H1 (cell line): ENCODE measurements around the gene MAP4K5. TPM values are rescaled to one million over a fixed set of nuclear protein-coding genes. Genes with fewer than 3 reads are reported as not detected.

Experiments
- CTCF ChIA-PET: fragments of 300-600 bp; sonication (Branson Sonifier 250); formaldehyde crosslinking; loops from one replicate; lab custom pipeline; 2021; ENCODE audit not compliant: partially characterized antibody; lab: Charles Lee
- POLR2A ChIA-PET: fragments of 300-600 bp; sonication (Branson Sonifier 250); formaldehyde crosslinking; loops from one replicate; lab custom pipeline; 2021; ENCODE audit warnings: inconsistent platforms; ENCODE audit not compliant: partially characterized antibody; lab: Charles Lee
- DNase-seq, 2 experiments: peaks; one replicate each; pipeline versions ENCODE4 v3.0.0 to v3.0.0-alpha.2; 2010 to 2022; ENCODE audit warnings: low spot score in 2 of 2, low read depth in 1 of 2, mixed read lengths in 1 of 2
- FAIRE-seq: peaks from 2 replicates; lab custom pipeline; 2011; peaks lifted over from hg19 to GRCh38; lab: Jason Lieb, UNC
- H2AFZ ChIP-seq: 2 replicates; pipeline ENCODE4 v1.8.1; 2012; ENCODE audit warnings: low read length, inconsistent platforms
- H2AK5ac ChIP-seq: 2 replicates; pipeline ENCODE4 v1.6.1; 2013; ENCODE audit warnings: low read depth, low read length
- H2BK120ac ChIP-seq: replicated peaks from 2 replicates; pipeline ENCODE3; 2013; ENCODE audit warnings: low read depth, low read length, inconsistent platforms
- H2BK12ac ChIP-seq: 2 replicates; pipeline ENCODE4 v1.6.1; 2013; ENCODE audit warnings: low read depth, low read length
- H2BK15ac ChIP-seq: 2 replicates; pipeline ENCODE4 v1.6.1; 2013; ENCODE audit warnings: low read length
- H2BK20ac ChIP-seq: 2 replicates; pipeline ENCODE4 v1.6.1; 2013; ENCODE audit warnings: low read length
- H2BK5ac ChIP-seq: 2 replicates; pipeline ENCODE4 v1.6.1; 2013; ENCODE audit warnings: low read depth, low read length
- H3K14ac ChIP-seq: 2 replicates; pipeline ENCODE4 v1.6.1; 2013; ENCODE audit warnings: inconsistent platforms; ENCODE audit not compliant: insufficient read length
- H3K18ac ChIP-seq: 2 replicates; pipeline ENCODE4 v1.6.1; 2013; ENCODE audit warnings: low read length; ENCODE audit errors: extremely low read depth
- H3K23ac ChIP-seq: 2 replicates; pipeline ENCODE4 v1.6.1; 2013; ENCODE audit warnings: inconsistent platforms; ENCODE audit not compliant: insufficient read length
- H3K23me2 ChIP-seq: 2 replicates; pipeline ENCODE4 v1.6.1; 2013; ENCODE audit warnings: low read depth, low read length
- H3K27ac ChIP-seq: 2 replicates; pipeline ENCODE4 v1.6.1; 2011; ENCODE audit warnings: low read depth, low read length, inconsistent platforms
- H3K27me3 ChIP-seq, 4 experiments: replicated peaks in 1 of 4; 1 replicate in 1 of 4; 2 replicates in 3 of 4; pipeline versions ENCODE4 v1.6.1 to v1.8.1; 2011 to 2013; ENCODE audit warnings: low read length in 3 of 4, mild to moderate bottlenecking in 3 of 4, inconsistent platforms in 2 of 4, mixed read lengths in 2 of 4, moderate library complexity in 1 of 4; ENCODE audit not compliant: control insufficient read depth in 3 of 4, insufficient read depth in 3 of 4; ENCODE audit errors: extremely low read depth in 1 of 4
- H3K36me3 ChIP-seq, 4 experiments: 2 replicates each; pipeline versions ENCODE4 v1.6.1 to v1.8.1; 2011 to 2013; ENCODE audit warnings: mild to moderate bottlenecking in 4 of 4, low read length in 3 of 4, moderate library complexity in 2 of 4, control low read depth in 1 of 4, inconsistent platforms in 1 of 4; ENCODE audit not compliant: insufficient read depth in 4 of 4, control insufficient read depth in 2 of 4
- H3K4ac ChIP-seq: replicated peaks from 2 replicates; pipeline ENCODE3; 2013; ENCODE audit warnings: low read length, low read depth, mixed read lengths, inconsistent platforms; ENCODE audit not compliant: insufficient read length
- H3K4me1 ChIP-seq, 4 experiments: replicated peaks in 1 of 4; 1 replicate in 1 of 4; 2 replicates in 3 of 4; pipeline versions ENCODE4 v1.6.1 to v1.8.1; 2011 to 2013; ENCODE audit warnings: low read length in 3 of 4, inconsistent platforms in 2 of 4, mixed read lengths in 1 of 4; ENCODE audit not compliant: insufficient read depth in 4 of 4, control insufficient read depth in 3 of 4
- H3K4me2 ChIP-seq, 2 experiments: 2 replicates each; pipeline versions ENCODE4 v1.6.1 to v1.8.1; 2011 to 2013; ENCODE audit warnings: low read depth in 2 of 2, low read length in 2 of 2, control low read depth in 1 of 2, inconsistent platforms in 1 of 2, mild to moderate bottlenecking in 1 of 2; ENCODE audit not compliant: insufficient read depth in 1 of 2
- H3K4me3 ChIP-seq, 4 experiments: fragments of 200-600, 300-600 bp in 1 of 4; sonication (generic), shearing (Covaris generic), sonication (Bioruptor Twin) in 1 of 4; 2 replicates each; pipeline versions ENCODE4 v1.5.1 to v1.8.1; 2011 to 2016; ENCODE audit warnings: low read length in 4 of 4, low read depth in 3 of 4, control low read depth in 2 of 4, inconsistent platforms in 2 of 4, mild to moderate bottlenecking in 2 of 4, mixed read lengths in 1 of 4, moderate library complexity in 1 of 4; ENCODE audit not compliant: insufficient read depth in 2 of 4; ENCODE audit errors: extremely low read depth in 1 of 4
- H3K56ac ChIP-seq: replicated peaks from 2 replicates; pipeline ENCODE3; 2013; ENCODE audit warnings: low read depth, mild to moderate bottlenecking, mixed read lengths, low read length, inconsistent platforms; ENCODE audit not compliant: insufficient read length
- H3K79me1 ChIP-seq: 2 replicates; pipeline ENCODE4 v1.6.1; 2013; ENCODE audit warnings: low read depth, low read length, control low read depth
- H3K79me2 ChIP-seq, 2 experiments: 2 replicates each; pipeline versions ENCODE4 v1.6.1 to v1.8.1; 2012 to 2013; ENCODE audit warnings: low read length in 2 of 2, mild to moderate bottlenecking in 2 of 2, inconsistent platforms in 1 of 2; ENCODE audit not compliant: insufficient read depth in 2 of 2, control insufficient read depth in 1 of 2
- H3K9ac ChIP-seq, 4 experiments: replicated peaks in 1 of 4; 1 replicate in 1 of 4; 2 replicates in 3 of 4; pipeline versions ENCODE4 v1.6.1 to v1.8.1; 2011 to 2013; ENCODE audit warnings: low read depth in 3 of 4, low read length in 3 of 4, control low read depth in 2 of 4, mild to moderate bottlenecking in 2 of 4, moderate library complexity in 2 of 4, inconsistent platforms in 1 of 4; ENCODE audit errors: extremely low read depth in 1 of 4
- H3K9me3 ChIP-seq, 2 experiments: 2 replicates each; pipeline versions ENCODE4 v1.6.1 to v1.8.1; 2012 to 2013; ENCODE audit warnings: mild to moderate bottlenecking in 2 of 2, moderate library complexity in 2 of 2, control low read depth in 1 of 2, inconsistent platforms in 1 of 2, low read depth in 1 of 2, low read length in 1 of 2, mixed read lengths in 1 of 2; ENCODE audit not compliant: insufficient read depth in 2 of 2
- H4K20me1 ChIP-seq, 2 experiments: replicated peaks in 1 of 2; 2 replicates each; pipeline versions ENCODE3 to v1.8.1; 2011 to 2013; ENCODE audit warnings: inconsistent platforms in 2 of 2, low read length in 2 of 2, mild to moderate bottlenecking in 1 of 2; ENCODE audit not compliant: insufficient read depth in 2 of 2, control insufficient read depth in 1 of 2
- H4K5ac ChIP-seq: 2 replicates; pipeline ENCODE4 v1.6.1; 2013; ENCODE audit warnings: low read length, low read depth, mixed read lengths, inconsistent platforms; ENCODE audit not compliant: insufficient read length
- H4K8ac ChIP-seq: 2 replicates; pipeline ENCODE4 v1.8.0; 2013; ENCODE audit warnings: mild to moderate bottlenecking, moderate library complexity, low read length, inconsistent platforms; ENCODE audit not compliant: insufficient read depth; ENCODE audit errors: extremely low read depth
- H4K91ac ChIP-seq: replicated peaks from 2 replicates; pipeline ENCODE3; 2013; ENCODE audit warnings: low read length, mixed read lengths, inconsistent platforms; ENCODE audit not compliant: insufficient read length
- CHD7 ChIP-seq: fragments of 300-600 bp; sonication (generic); IDR thresholded peaks from 2 replicates; pipeline ENCODE4 v1.7.1; 2012; ENCODE audit warnings: low read length, moderate library complexity, mild to moderate bottlenecking, inconsistent platforms; ENCODE audit not compliant: insufficient replicate concordance
- polyA plus RNA-seq, 7 experiments: library from polyadenylated mRNA; depleted of rRNA in 3 of 7; stranded (reverse) in 5 of 7; unstranded in 2 of 7; fragments of >200 nt in 5 of 7; fragments of 200-250 nt in 2 of 7; gene quantifications; 1 replicate in 5 of 7; 2 replicates in 1 of 7; 4 replicates in 1 of 7; pipeline versions ENCODE4 v1.2.1 to v1.2.3, GENCODE V29; 2011 to 2013; ENCODE audit warnings: missing spikeins in 2 of 7, mixed read lengths in 2 of 7
- total RNA-seq: library from RNA; stranded (reverse); fragmentation: NEBNext Ultra II Directional; extraction: Animal tissue kit (Norgen Biotek cat#: 25700); gene quantifications from 2 replicates; pipeline ENCODE4 v1.2.1, GENCODE V29; 2021

The MAP4K5 gene
- total and polyA plus RNA-seq, 2 of the 8 experiments (the other 6 are each of a cell fraction or from before 2014, with no cell fraction given), result 7.6 to 34.5 TPM

GRCh38 chr14:50403419-50403818 is 128.9 kb downstream of the MAP4K5 start:
- Histone ChIP-seq H3K4me2 (no peak overlapping the region), H3K79me2 (no peaks in the 10 kb centered on the region), H3K18ac (no peak overlapping the region), H3K23ac (no peak overlapping the region), H3K4me1 (peaks cover 0 to 4% (median 2%) of the 10 kb centered on the region in 4 experiments; a peak in 2 of 7 replicates), H2BK120ac (no peak overlapping the region), H3K23me2 (no peaks in the 10 kb centered on the region), H3K56ac (no peak overlapping the region), H3K4me3 (no peak overlapping the region), H3K27ac (no peak overlapping the region), H4K8ac (no peak overlapping the region), H3K9me3 (no peaks in the 10 kb centered on the region), H4K20me1 (no peaks in the 10 kb centered on the region), H2AK5ac (no peak overlapping the region), H3K27me3 (no peaks in the 10 kb centered on the region), H2BK5ac (no peak overlapping the region), H3K4ac (no peak overlapping the region), H3K79me1 (no peaks in the 10 kb centered on the region), H2AFZ (no peak overlapping the region), H3K36me3 (no peaks in the 10 kb centered on the region), H4K5ac (no peak overlapping the region), H2BK12ac (no peak overlapping the region), H2BK15ac (no peak overlapping the region), H3K9ac (no peak overlapping the region), H4K91ac (no peak overlapping the region), H2BK20ac (no peak overlapping the region), H3K14ac (no peak overlapping the region)
- FAIRE-seq, result no peak
- DNase-seq, result no peak
- no peak for TF ChIP-seq CHD7
- CTCF ChIA-PET, result interaction anchor here (0.7 to 0.8 kb wide), 2 partner anchors 11 to 63 kb away, joined by 3 to 4 read pairs; no protein-coding TSS in a partner anchor
- POLR2A ChIA-PET, result interaction anchor here (0.6 kb wide), 1 partner anchor 55 kb away, joined by 3 read pairs; no protein-coding TSS in a partner anchor
